CD4-positive, alpha-beta T cell treated with Interleukin-2 at 100 ng/mL for 4 hours (primary cell): ENCODE measurements around the gene ORAI3.

Experiments used
- DNase-seq: peaks from one replicate; pipeline ENCODE4 v3.0.0-alpha.2; 2020; ENCODE audit warnings: low spot score

ORAI3 gene

GRCh38 chr16:30992276-30992780 is 43.5 kb downstream of the ORAI3 start:
- DNase-seq = no peak

- no peak for DNase-seq
Observed at GRCh38 chr16:30992931-30993816, 44.3 kb downstream of the ORAI3 start.

- DNase-seq = no peak
Observed at GRCh38 chr16:30995927-30996323, 47.1 kb downstream of the ORAI3 start.

GRCh38 chr16:30996324-30996984 is 47.6 kb downstream of the ORAI3 start:
- DNase-seq = no peak

GRCh38 chr16:30996985-30997724 is 48.3 kb downstream of the ORAI3 start:
- peak; percentile 79 for DNase-seq

- DNase-seq = no peak
Observed at GRCh38 chr16:30997725-30998711, 49.1 kb downstream of the ORAI3 start.

GRCh38 chr16:30998852-30999761 is 50.2 kb downstream of the ORAI3 start:
- DNase-seq = no peak

- DNase-seq = no peak
Observed at GRCh38 chr16:31000671-31001382, 52.0 kb downstream of the ORAI3 start.

- no peak for DNase-seq
Observed at GRCh38 chr16:31001507-31002249, 52.8 kb downstream of the ORAI3 start.

- DNase-seq = no peak
Observed at GRCh38 chr16:31002250-31002700, 53.4 kb downstream of the ORAI3 start.

GRCh38 chr16:31002862-31003341 is 54.0 kb downstream of the ORAI3 start:
- DNase-seq = no peak

GRCh38 chr16:31003744-31004143 is 54.9 kb downstream of the ORAI3 start:
- no peak for DNase-seq
